Pancreas (tissue), 10 donors: ENCODE data around the gene AOPEP. TPM values are rescaled to one million over a fixed set of nuclear protein-coding genes. Genes with fewer than 3 reads are reported as not detected.

ENCODE experiments used
- ATAC-seq, 4 donors: fragments of 200-7000 bp; cut with Tn5 transposase; one replicate each; pipeline versions ENCODE4 v1.8.0 to v1.9.1; 2020; ENCODE audit warnings: mild to moderate bottlenecking in 4 of 4, moderate library complexity in 4 of 4
- DNase-seq, 6 donors: peaks; one replicate each; pipeline ENCODE4 v3.0.0-alpha.2; 2020
- FAIRE-seq: peaks from 2 replicates; lab custom pipeline; 2012; peaks lifted over from hg19 to GRCh38; lab: Jason Lieb, UNC
- H3K27ac ChIP-seq, 4 donors: fragments of 200-600 bp; sonication (generic); 1 replicate in 3 of 4; 2 replicates in 1 of 4; pipeline versions ENCODE4 v1.5.0 to v1.8.0; 2020
- H3K27me3 ChIP-seq, 4 donors: fragments of 200-600 bp; one replicate each; pipeline ENCODE4 v1.8.0; 2021
- H3K36me3 ChIP-seq, 3 donors: fragments of 200-600 bp; sonication (generic) in 1 of 3; one replicate each; pipeline versions ENCODE4 v1.5.0 to v1.8.0; 2020 to 2021
- H3K4me1 ChIP-seq, 3 donors: fragments of 200-600 bp; one replicate each; pipeline ENCODE4 v1.8.0; 2021
- H3K4me3 ChIP-seq, 4 donors: fragments of 200-600 bp; sonication (generic) in 2 of 4; one replicate each; pipeline versions ENCODE4 v1.5.0 to v1.8.0; 2020 to 2021
- H3K9me3 ChIP-seq, 4 donors: fragments of 200-600 bp; one replicate each; pipeline ENCODE4 v1.8.0; 2021
- WGBS, 2 donors: extraction: QIAGEN DNeasy Blood & Tissue Kit; methylation state at CpG; one replicate each; pipeline ENCODE4 v1.1.7; 2013; 5-methylcytosine and 5-hydroxymethylcytosine counted together
- intact Hi-C, 3 donors: fragments of 100-400 bp; cut with DNase I; formaldehyde crosslinking; loops; one replicate each; pipeline versions ENCODE4 v1.11.1 to v1.14.2; 2022
- polyA plus RNA-seq, 2 donors: library from polyadenylated mRNA; stranded (reverse); fragments of 200-250 nt; gene quantifications; one replicate each; pipeline ENCODE4 v1.2.3, GENCODE V29; 2013
- total RNA-seq, 6 donors: library from RNA; stranded (reverse); fragmentation: NEBNext Ultra II Directional in 4 of 6; extraction: Animal tissue kit (Norgen Biotek cat#: 25700) in 4 of 6; gene quantifications; one replicate each; pipeline versions ENCODE4 v1.2.1 to v1.2.4, GENCODE V29; 2021 to 2023
- TF ChIP-seq, protein P1 (sequence below), 4 donors: fragments of 200-600 bp; sonication (generic) in 3 of 4; IDR thresholded peaks; one replicate each; pipeline versions ENCODE4 v1.5.0 to v1.8.0; 2021; ENCODE audit warnings: antibody characterized with exemption in 4 of 4
- donor health status: healthy with polysubstance abuse.
- donor health status: DM: no; HTN: no; CAD: no; lungs with moderate emphysema.
- donor health status: DM: no; HTN: no; CAD: no.
- donor health status: control.
- donor health status: control.
- donor health status: Bipolar disorder and iron deficiency.
- donor health status: DM: yes; HTN: yes; CAD: no.
- donor health status: DM: no; HTN: no; CAD: no.
- donor health status: DM: no; HTN: no; CAD: no.
- donor health status: DM: yes; HTN: yes; CAD: no.

Gene AOPEP
- total and polyA plus RNA-seq, 8 donors: 50.5 to 140 (median 76.7) TPM

DNA sequence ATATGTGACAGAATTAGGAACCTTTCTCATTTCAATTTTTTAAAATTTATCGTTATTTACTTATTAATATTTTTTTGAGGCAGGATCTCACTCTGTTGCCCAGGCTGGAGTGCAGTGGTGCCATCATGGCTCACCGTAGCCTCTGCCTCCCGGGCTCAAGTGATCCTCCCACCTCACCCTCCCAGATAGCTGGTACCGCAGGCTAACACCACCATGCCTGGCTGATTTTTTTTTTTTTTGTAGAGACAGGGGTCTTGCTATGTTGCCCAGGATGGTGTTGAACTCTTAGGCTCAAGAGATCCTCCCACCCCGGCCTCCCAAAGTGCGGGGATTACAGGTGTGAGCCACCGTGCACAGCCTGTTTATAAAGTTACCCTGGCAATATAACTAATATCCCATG is 275.2 kb downstream of the AOPEP start:
- no peak for FAIRE-seq
- no peak overlapping the region for H3K27ac ChIP-seq

DNA sequence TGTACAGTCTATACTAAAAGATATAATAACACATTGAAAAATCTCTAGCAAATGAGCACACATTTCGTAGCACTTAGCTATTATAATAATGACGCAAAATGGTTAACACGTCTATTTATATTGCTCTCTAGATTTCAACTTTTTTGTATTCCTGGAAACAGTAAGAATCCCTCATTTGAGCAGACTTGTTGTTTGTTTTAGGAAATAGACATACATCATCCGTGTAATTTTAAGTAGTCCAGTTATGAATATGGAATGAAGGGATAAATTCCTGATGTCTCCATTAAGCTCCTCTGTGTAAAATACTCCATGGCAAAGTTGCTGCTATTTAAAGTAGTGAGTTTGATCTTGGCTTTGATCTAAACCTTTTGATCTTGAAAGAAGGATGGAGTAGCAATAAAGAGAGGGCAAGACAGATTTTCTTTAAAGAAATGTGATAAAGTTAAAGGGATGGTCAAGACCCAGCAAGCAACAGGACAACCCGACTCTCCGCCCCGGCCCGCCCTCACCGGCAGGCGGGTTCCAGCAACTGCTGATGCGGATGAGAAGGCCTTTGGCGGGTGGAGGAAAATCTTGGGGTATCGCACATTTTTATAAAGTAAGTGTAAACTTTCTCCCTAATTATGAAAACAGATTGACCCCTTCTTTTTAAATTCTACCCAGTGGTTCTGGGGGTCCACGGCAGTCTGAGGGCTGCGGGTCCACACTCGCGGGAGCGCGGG is 277.4 kb downstream of the AOPEP start:
- intact Hi-C loops: no loop called here
- peak; percentile 67 for FAIRE-seq

More for the DNA sequence above, 275.2 kb downstream of the AOPEP start:
- Histone ChIP-seq H3K4me3 (no peak overlapping the region), H3K36me3 (no peaks in the 10 kb centered on the region), H3K9me3 (no peaks in the 10 kb centered on the region), H3K27me3 (no peaks in the 10 kb centered on the region), H3K4me1 (peaks cover 2 to 8% (median 5%) of the 10 kb centered on the region in 3 donors)
- TF ChIP-seq, protein P1, sequence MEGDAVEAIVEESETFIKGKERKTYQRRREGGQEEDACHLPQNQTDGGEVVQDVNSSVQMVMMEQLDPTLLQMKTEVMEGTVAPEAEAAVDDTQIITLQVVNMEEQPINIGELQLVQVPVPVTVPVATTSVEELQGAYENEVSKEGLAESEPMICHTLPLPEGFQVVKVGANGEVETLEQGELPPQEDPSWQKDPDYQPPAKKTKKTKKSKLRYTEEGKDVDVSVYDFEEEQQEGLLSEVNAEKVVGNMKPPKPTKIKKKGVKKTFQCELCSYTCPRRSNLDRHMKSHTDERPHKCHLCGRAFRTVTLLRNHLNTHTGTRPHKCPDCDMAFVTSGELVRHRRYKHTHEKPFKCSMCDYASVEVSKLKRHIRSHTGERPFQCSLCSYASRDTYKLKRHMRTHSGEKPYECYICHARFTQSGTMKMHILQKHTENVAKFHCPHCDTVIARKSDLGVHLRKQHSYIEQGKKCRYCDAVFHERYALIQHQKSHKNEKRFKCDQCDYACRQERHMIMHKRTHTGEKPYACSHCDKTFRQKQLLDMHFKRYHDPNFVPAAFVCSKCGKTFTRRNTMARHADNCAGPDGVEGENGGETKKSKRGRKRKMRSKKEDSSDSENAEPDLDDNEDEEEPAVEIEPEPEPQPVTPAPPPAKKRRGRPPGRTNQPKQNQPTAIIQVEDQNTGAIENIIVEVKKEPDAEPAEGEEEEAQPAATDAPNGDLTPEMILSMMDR (IDR thresholded peaks at IDR 0.05): no peak
- WGBS, 2 donors: 96 to 99% methylated on average over 7 of the region's 7 CpGs
- ATAC-seq: no peak
- intact Hi-C loops: no loop called here
- DNase-seq: no peak

DNA sequence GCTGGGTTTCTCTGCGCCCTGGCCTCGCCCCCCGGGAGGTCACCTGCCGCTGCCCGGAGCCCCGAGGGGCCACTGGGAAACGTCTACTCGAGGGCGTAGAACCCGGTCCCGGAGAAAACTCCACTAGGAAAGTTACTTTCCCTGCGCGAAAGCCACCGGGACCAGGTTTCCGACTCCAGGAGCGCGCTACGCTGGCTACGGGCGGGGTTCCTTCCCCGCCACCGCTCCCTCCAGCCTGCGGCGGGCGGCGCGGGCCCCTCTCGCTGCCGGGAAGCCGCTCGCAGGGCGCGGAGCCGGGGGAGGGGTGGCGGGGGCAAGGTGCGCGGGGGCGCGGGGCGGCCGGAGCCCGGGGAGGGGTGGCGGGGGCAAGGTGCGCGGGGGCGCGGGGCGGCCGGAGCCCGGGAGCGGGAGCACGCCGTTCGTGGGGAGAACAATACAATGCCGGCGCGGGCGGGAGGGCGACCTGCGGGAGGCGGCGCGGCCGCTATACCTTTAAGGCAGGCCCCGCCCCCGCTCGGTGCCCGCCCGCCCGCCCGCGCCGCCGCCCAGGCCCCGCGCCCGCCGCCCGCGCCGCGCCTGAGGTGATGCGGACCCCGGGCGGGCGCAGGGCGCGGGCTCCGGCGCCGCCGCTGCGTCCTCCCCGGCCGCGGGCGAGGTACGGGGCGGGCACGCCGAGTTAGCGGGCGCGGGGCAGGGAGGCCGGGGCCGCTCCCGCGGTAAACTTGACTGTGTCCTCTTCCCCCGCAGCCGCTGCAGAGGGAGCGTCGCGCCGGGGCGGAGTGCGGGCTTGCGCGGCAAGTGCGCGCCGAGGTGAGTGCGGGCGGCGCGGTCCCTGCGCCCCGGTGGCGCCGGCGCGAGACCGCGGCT is 278.1 kb downstream of the AOPEP start:
- WGBS, 2 donors: 0 to 1% methylated on average over 62 to 133 of the region's 133 CpGs
- Histone ChIP-seq H3K4me1 (peaks cover 10 to 18% (median 17%) of the 10 kb centered on the region in 3 donors), H3K36me3 (no peaks in the 10 kb centered on the region), H3K27me3 (no peaks in the 10 kb centered on the region), H3K9me3 (no peaks in the 10 kb centered on the region), H3K27ac (peak overlapping the region; percentile 93 to 99 (median 98)), H3K4me3 (peak overlapping the region; percentile 41 to 83 (median 74))
- ATAC-seq: peak; percentile 50 to 65 (median 56)
- peak; percentile 57 to 89 (median 76) for DNase-seq
- intact Hi-C loops: no loop called here
- TF ChIP-seq, protein P1 (IDR thresholded peaks at IDR 0.05): no peak
- no peak for FAIRE-seq

More for the DNA sequence above, 277.4 kb downstream of the AOPEP start:
- peak overlapping the region; percentile 28 to 83 (median 74) for H3K4me3 ChIP-seq
- H3K27ac ChIP-seq: peak overlapping the region; percentile 93 to 99 (median 98)
- TF ChIP-seq, protein P1 (IDR thresholded peaks at IDR 0.05): no peak
- WGBS, 2 donors: 8 to 10% methylated on average over 19 of the region's 19 CpGs
- peak in 5 of 6 donors; percentile 43 to 82 (median 69) for DNase-seq
- ATAC-seq: peak; percentile 31 to 54 (median 46)
- H3K9me3 ChIP-seq: no peaks in the 10 kb centered on the region
- H3K4me1 ChIP-seq: peaks cover 3 to 13% (median 10%) of the 10 kb centered on the region in 3 donors
- no peaks in the 10 kb centered on the region for H3K27me3 ChIP-seq
- no peaks in the 10 kb centered on the region for H3K36me3 ChIP-seq

DNA sequence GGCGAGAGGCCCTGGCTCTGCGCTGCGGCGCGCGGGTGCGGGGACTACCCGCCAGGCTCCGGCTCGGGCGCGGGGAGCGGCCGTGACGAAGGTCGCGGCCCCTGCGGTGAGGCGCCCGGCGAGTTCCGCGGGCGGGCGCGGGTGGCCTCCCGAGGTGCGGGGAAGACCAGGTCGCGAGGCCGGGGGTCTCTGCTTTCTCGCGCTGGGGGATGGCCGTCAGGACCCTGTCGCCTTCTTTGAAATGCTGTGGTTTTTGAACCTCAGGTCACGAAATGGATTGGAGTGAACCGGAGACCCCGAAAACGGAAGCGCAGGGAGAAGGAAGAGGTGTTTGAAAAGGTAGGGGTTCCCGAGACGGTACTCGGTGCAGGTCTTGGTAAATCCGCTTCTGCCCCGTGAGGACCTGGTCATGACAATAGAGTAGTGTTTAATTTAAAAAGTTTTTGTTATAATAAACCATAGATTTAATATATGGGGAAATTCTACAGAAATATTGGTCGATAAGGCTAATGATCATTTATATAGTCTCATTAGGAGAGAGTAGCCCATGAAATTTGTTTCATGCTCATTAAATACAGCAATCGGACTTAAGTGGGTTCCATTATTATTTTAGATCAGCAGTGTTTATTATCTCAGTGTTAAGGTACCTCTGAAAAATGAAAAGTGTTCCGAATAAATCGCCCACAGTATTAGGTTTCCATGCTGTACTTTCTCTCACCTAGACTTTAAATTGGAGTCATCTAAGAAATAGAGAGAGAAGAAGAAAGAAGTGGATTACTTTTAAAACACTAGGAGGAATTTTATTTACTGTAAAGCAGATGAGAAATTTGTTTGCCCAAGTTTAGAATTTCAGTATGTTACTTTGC is 279.0 kb downstream of the AOPEP start:
- TF ChIP-seq, protein P1 (IDR thresholded peaks at IDR 0.05): no peak
- Histone ChIP-seq H3K27ac (peak overlapping the region; percentile 89 to 99 (median 98)), H3K36me3 (no peaks in the 10 kb centered on the region), H3K9me3 (no peaks in the 10 kb centered on the region), H3K27me3 (no peaks in the 10 kb centered on the region), H3K4me1 (peaks cover 17 to 24% (median 18%) of the 10 kb centered on the region in 3 donors), H3K4me3 (peak overlapping the region; percentile 41 to 83 (median 74))
- FAIRE-seq (no peak), DNase-seq (peak in 5 of 6 donors; percentile 29 to 74 (median 41)), ATAC-seq (peak in 2 of 4 donors; percentile 9 to 30)
- 1% methylated on average over 49 of the region's 49 CpGs for WGBS, 2 donors
- intact Hi-C loops: no loop called here
